Cardiac septum (tissue), 1 donor: Measurements from ENCODE around the gene ACD. TPM values are rescaled to one million over a fixed set of nuclear protein-coding genes. Genes with fewer than 3 reads are reported as not detected.

ENCODE experiments used
- DNase-seq: peaks from one replicate; pipeline ENCODE4 v3.0.0-alpha.2; 2020; ENCODE audit warnings: low spot score
- intact Hi-C: fragments of 100-400 bp; cut with DNase I; formaldehyde crosslinking; loops from one replicate; pipeline ENCODE4 v1.14.0; 2022
- total RNA-seq: library from RNA; stranded (reverse); fragmentation: NEBNext Ultra II Directional; extraction: Animal tissue kit (Norgen Biotek cat#: 25700); gene quantifications from one replicate; pipeline ENCODE4 v1.2.1, GENCODE V29; 2021
- donor health status: DM: no; HTN: no; CAD: no.

Gene ACD
- total RNA-seq, 1 donor from 2014 or later: 9.3 TPM

DNA sequence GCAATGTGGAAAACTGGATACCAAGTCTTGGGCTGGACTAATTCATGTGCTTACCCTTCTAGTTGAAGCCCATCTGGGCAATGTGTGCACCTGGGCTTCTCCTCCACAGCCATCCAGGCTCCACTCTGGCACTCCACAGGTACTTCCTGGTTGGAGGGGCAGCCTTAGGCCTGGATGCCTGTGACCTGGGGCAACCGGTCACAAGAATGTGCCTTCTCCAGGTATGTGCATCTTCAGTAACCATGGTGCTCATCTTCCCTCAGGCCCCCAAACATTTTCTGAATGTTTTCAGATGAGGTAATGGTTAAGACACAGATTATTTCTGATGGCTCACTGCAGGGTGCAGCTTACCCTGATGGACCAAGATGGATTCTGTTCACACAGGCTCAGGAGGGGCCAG, 17.7 kb upstream of the ACD start:
- intact Hi-C loops: no loop called here

DNA sequence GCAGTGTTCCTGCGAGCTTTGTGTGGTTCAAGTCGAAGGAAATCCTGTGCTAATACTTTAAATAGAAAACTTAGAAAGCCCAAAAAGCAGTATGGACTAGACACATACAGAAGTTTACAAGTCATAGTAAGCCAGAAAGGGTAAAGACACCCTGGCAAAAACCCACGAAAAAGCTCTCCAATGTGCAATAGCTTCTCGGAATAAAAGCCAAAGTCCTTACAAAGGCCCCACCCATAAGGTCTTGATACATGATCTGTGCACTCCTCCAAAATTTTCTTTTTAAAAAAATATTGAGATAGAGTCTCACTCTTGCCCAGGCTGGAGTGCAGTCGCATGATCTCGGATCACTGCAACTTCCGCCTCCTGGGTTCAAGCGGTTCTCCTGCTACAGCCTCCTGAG, 16.9 kb upstream of the ACD start:
- no peak for DNase-seq
- intact Hi-C loops: no loop called here

More for the DNA sequence above, 17.7 kb upstream of the ACD start:
- no peak for DNase-seq

DNA sequence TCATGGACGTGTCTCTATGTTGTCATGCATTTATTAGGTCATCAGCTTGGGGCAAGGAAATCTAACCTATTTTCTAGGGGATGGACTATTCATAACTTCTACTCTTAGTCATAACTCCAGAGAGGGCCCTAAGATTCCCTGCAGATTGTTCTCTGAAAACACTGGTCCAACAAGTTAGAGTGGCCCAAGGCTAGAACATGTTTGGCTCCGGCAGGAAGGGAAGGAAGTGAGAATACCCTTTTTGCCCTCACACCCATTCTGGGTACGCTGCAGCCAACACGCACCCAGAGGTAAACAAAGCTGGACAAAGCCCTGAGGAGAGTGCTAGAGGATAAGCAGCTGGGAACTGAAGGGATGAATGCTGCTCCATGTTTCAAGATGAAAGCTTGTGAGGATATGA, 16.5 kb upstream of the ACD start:
- intact Hi-C loops: no loop called here
- no peak for DNase-seq

DNA sequence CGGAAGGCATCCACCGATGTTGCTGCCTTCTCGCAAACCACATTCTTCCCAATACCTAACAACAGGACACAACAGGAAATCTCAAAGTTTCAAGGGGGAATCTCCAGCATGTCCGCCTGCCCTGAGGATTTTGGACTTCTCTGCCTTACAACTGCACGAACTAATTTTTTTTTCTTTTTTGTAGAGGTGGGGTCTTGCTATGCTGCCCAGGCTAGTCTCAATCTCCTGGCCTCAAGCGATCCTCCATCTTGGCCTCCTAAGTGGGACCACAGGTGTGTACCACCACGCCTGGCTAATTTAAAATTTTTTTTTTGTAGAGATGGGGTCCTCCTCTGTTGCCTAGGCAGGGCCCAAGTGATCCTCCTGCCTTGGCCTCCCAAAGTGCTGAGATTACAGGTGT, 15.9 kb upstream of the ACD start:
- no peak for DNase-seq
- intact Hi-C loops: no loop called here

DNA sequence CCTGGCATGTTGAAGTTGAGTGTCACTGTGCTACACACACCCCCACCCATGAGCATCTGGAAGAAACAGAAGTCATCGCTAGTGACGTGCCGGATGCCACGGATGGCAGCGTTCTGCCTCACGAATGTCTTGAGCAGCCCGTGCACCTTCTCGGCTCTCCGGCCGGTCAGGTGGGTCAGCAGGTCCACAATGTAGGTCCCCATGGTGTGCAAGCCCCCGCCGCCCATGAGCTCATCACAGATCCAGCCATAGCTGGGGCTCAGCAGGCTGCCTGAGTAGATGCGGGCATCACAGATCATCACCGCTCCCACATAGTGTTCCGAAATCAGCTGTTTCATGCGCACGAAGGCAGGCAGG, 15.5 kb upstream of the ACD start:
- no peak for DNase-seq
- intact Hi-C loops: no loop called here

DNA sequence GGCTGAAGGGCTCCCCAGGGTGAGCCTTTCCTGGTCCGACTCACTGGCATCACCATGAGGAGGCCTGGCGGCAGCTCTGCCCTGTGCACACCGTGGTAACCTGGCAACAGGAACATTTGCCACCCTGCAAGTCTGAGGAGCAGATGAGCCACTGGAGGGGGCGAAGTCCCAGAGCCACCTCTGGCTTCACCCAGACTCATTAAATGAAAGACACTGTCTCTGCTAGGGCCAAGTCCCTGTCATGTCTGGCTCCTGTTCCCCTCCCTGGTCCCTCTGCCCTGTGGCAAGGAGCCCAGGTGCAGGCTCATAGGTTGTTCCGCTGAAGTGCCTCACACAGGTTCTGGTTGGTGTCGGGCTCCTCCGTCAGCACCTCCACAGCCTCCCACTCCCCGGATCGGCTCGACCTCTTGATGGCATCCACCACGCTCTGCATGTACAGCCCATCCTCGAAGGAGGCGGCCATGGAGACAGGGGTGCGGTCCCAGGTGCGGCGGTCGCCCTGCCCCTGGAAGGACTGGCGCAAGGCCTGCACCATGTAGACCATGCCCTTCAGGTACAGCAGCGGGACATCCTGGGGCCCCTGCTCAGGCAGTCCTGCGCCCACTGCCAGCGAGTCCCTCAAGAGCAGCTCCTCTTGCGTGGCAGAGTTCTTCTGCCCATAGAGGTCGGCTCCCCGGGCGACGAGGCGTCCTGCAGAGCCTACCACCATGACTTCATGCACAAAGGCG, 15.0 kb upstream of the ACD start:
- intact Hi-C loops: loop anchor here (5.0 kb wide), 4 partner anchors 42 to 367 kb away; partner anchors contain the start of genes GFOD2, RANBP10 and TSNAXIP1
- DNase-seq: no peak

DNA sequence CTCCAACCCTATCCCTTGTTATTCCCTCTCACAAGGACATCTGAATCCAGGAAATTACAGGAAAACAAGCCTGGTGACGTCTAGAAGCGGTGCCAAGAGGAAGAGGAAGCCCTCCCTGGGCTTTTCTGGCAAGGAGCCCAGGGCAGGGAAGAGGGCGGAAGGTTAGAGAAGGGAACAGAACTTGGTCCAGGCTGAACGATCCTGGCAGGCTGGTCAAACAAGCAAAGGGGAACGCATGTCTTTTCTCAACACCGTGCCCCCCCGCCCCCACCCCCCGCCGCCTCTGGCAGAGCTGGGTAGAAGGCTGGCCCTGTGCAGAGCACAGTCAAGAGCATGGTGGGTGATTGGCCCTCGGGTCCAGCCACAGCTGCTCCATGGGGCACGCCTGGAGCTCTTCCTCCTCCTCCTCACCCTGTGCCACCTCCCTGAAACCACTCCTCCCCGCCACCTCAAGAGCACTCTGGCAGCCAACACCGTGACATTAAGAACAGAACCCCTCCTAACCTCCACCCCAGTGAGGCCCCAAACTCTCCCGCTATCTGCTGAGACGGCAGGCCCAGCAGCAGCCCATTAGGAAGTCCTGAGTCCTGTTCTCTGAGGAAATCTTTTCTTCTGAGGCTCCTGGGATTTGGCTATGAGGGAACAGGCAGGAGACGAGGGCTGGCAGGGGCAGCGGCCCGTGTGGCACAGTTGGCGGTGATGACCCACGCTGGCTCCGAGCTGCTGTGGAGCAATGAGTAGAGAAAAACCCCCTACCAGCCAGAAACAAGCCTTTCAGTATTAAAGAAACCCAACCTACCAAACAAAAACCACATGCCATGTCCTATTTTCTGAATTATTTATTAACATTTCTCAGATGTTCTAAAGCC, 13.9 kb upstream of the ACD start:
- intact Hi-C loops: loop anchor here (5.0 kb wide), 4 partner anchors 43 to 368 kb away; partner anchors contain the start of genes GFOD2, RANBP10 and TSNAXIP1

DNA sequence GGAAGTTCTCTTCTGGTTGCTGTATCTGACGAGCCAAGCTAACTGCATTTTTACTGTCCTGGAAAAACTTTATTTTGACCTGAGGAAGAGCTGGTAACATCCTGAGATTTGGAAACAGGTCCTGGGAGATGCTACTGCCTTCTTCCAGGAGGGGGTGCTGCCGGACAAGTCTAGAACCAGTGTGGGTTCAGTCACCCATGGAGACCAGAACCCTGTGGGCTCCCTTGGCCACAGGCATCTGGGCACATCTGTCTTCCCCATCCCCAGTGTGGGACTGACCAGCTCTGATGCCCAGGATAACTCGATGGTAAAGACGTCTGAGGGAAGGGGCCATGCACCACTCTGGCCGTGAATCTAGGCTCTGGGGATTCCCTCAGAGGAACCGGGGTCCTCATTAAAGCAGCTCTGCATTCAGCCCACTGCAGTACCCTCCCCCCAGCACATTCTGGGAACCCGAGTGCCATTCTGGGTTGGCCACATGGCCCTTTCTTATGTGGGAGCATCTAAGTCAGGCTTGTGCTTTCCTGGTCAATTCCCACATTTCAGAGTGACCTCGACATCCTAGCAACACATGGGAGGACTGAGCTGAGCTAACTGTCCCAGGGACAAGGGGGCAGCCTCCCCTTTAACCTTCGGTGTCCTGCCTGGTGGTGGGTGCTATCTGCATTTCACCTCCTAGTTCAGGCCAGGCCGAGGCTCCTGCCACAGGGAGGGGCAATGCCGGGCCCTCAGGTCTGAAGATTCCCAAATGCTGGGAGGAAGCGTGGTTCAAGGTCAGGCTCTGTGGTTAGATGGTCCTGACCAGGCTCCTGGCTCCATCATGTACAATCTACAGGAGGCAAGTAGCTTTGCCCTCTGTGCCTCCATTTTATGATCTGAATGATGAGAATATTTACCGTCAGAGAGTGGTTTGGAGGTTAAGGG, 12.9 kb upstream of the ACD start:
- DNase-seq: no peak
- intact Hi-C loops: loop anchor here (5.0 kb wide), 4 partner anchors 44 to 369 kb away; partner anchors contain the start of genes GFOD2, RANBP10 and TSNAXIP1

More for the DNA sequence above, 13.9 kb upstream of the ACD start:
- no peak for DNase-seq

DNA sequence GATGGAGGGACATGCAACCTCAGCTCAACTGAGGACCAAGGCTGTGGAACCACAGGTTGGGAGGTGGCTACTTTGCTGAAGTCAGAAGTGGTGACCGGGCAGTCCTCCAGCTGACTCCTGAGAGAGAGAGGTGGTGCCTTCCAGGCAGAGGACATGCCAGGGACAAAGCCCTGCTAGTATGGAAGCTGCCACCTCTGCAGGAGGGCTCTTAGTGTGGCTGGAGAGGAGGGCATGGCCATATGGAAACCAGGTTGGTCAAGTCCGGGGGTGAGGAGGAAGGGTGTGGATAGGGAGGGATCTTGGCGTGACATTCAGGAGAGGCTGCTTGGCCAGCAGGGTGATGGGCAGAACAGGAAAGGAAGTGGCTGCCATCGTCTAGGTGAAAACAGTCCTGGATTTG, 12.2 kb upstream of the ACD start:
- DNase-seq: no peak
- intact Hi-C loops: loop anchor here (5.0 kb wide), 4 partner anchors 45 to 370 kb away; partner anchors contain the start of genes GFOD2, RANBP10 and TSNAXIP1

DNA sequence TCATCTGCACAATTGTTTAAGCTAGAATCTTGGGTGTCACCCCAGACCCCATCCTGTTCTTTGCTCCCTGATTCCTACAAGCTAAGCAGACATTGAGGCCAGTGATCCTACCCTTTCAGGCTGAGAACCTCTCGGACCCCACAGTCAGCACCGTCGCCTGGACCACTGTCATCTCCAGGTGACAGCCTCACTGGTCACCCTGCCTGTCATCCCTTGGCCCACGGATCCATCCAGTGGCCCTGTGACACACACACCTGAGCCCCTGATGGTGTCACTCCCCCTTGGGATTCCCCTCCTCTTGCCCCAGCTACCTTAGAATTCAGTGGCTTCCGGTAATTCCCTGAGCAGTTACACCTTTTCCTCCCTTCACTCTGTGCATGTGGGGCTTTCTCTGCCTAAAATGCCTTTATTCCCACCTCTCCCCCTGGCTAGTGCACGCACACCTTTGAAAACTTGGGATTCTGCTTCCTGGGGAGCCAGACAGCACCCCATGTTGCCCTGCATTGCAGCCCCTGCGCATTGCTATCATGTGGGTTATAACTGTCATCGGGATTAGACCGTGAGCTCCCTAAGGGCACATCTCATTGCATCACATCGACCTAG, 9.5 kb upstream of the ACD start:
- DNase-seq: no peak
- intact Hi-C loops: loop anchor here (5.0 kb wide), 4 partner anchors 48 to 373 kb away; partner anchors contain the start of genes GFOD2, RANBP10 and TSNAXIP1

DNA sequence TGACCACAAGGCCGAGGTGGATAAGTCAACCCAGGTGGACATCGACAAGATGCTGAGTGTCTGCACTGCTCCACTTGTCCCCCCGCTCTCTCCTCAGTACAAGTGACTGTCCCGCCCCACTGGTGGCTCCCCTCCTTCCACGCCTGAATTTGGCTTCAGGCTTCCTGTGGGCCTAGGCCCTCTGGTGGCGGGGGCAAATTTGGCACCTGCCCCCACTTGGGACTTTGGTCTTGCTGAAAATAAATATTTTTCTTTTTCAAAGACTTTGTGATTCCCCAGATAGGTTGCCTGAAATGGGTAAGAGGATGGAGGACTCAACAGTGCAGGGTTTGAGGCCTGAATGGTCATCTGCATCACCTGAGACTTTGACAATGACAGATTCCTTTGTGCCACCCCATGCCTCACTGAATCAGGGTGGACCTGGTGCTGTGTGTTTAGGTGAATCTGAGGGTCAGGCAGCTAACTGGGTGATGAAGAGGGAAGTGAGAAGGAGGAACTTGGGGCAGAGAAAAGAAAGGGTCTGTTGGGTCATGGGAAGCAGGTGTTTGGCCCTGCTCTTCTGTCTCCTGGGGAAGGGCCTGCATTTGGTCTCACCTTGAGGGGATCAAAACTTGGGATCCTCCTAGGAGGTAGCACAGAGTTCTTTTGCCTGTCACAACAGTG, 8.6 kb upstream of the ACD start:
- DNase-seq: no peak
- intact Hi-C loops: loop anchor here (1.0 kb wide), 1 partner anchor 147 kb away; no protein-coding TSS in a partner anchor

DNA sequence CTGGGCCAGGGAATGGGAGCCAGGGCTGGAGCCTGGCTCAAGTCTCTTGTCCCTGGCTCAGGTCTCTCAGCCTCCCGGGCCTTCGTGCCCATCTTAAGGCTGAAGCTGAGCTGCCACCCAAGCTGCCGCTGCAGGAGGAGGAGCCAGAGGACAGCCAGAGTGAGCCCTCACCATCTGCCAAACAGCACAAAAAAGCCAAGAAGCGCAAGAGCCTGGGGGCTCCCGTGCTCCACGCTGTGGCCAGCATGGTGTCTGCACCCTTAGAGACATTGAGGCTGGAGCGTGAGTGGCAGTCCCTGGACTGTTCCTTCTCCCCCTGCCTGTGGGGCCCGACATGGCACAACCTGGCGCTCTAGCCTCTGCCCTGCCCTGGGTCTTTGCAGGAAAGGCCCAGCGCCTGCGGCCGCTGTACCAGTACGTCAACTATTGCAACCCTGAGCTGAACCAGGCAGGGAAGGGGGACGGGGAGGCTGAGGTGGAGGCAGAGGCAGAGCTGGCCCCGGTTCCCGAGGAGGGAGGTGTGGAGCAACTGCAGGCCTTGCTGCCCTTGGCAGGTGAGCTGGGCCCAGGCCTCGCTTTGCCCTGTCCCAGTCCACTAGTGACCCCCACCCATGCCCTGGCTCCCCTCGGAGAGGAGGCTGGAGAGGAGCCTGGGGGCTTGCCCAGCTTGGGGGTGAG, 7.9 kb upstream of the ACD start:
- peak; percentile 90 for DNase-seq
- intact Hi-C loops: loop anchor here (1.0 kb wide), 2 partner anchors 106 to 147 kb away; partner anchors contain the start of gene CTCF

DNA sequence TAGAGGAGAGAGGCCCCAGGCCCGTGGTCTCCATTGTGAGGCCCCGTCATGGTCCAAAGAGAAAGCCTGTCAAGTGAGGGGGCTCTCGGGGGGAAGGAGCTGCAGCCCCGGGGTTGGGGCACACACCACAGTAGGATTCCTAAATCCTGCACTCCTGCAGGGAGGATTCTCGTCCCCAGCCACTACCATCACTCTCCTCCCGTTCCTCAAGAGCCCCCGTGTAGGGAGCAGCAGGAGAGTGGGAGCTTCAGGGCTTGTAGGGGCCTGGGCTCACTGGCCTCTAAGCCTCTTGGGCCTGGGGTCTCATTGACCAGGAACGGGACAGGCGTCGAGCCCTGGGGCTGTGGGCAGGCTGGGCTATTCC, 7.4 kb upstream of the ACD start:
- DNase-seq: no peak
- intact Hi-C loops: loop anchor here (1.0 kb wide), 1 partner anchor 105 kb away; the partner anchor contains the start of gene CTCF

DNA sequence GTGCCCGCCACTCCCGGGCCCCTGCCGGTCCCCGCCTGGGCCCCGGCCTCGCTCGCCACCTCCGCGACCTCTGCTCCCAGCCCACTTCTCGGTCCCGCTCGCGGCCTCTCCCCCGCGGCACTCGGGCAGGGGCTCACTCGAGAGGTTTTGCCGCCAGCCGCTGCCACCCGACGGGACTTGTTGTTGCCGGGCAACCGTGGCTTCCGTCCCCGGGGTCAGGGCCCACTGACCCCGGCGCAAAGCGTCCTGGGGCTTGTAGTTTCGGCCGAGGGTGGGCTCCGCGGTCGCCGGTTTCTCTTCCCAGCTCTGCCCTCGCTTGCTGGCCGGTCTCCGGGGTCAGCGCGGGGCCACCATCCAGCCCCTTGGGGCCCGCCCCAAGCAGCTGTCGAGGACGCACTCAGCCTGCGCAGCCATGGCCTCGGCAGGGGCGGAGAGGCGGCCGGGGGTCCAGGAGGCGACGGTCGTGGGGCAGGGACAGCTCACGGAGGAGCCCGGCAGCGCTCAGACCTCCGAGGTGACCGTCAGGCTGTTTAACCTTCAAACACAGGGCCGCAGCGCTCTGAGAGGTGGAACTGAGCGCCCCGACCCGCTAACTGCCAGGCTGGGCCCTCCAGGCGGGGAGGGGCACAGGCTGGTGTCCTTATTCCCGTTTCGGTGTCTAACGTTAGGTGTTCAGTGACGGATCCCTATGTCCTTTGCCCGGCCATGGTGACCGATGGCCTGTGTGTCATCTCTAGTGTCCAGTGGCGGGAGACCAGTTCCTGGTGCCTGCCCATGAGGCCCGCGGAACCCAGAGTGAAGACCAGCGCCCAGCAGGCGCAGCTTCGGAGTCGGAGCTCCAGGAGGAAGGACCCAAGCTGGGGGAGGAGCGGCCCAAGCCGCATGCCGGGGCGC, 6.7 kb upstream of the ACD start, which contains the start of the genes C16orf86 and ENKD1:
TSS of gene C16orf86 (plus strand) at position 256 of the 894 bp plus-strand sequence. CDS start at position 413, 157 bp downstream.
TSS of gene ENKD1 (minus strand) at position 192 of the 894 bp plus-strand sequence. CDS start 308 bp downstream, outside the sequence.
- intact Hi-C loops: loop anchor here (1.0 kb wide), 1 partner anchor 105 kb away; the partner anchor contains the start of gene CTCF
- peak; percentile 95 for DNase-seq

DNA sequence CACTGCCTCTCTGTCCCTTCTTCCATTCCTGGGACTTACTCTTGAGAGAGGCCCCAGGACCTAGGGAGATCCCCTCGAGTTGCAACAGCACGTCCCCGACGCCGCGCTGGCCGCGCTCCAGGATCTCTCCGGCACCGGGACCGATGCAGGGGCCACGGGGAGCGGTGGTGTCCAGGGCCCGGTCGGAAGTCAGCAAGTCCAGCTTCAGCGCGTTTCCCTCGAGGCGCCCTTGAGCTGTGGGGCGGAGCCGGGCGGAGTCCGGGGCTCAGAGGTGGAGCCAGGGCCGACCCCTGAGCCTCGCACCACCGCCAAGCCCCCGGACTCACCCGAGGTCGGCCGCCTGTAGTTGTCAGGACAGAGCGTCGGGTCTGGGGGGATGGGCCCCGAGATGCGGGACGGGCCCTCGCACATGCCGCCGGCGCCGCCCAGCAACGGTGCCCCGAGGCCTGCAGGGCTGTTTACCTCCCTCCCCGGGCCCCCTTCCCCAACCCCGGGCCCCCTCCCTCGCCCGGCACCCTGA, 6.0 kb upstream of the ACD start:
- no peak for DNase-seq
- intact Hi-C loops: no loop called here

DNA sequence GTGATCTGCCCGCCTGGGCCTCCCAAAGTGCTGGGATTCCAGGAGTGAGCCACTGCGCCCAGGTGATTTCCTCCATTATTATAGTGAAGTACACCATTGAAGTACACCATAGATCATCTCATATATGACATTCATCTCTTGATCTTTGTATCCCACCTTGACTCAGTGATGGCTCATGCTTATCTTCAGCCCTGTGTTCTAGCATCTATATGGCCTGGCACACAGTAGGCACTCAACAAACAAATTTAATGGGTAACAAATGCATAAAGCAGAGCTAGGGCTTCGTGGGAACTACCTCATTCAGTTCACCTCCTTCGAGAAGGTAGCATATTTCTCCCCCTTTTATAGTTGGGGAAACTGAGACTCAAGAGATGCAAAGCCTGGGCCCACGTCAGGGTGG, 5.5 kb upstream of the ACD start:
- DNase-seq: no peak
- intact Hi-C loops: no loop called here
